Measurements from ENCODE around the gene NF1.

The NF1 gene

GRCh38 chr17:31388770-31389656 lies 294.2 kb downstream of the NF1 start:
- no peak for DNase-seq (ENCODE audit: low read depth)

DNA sequence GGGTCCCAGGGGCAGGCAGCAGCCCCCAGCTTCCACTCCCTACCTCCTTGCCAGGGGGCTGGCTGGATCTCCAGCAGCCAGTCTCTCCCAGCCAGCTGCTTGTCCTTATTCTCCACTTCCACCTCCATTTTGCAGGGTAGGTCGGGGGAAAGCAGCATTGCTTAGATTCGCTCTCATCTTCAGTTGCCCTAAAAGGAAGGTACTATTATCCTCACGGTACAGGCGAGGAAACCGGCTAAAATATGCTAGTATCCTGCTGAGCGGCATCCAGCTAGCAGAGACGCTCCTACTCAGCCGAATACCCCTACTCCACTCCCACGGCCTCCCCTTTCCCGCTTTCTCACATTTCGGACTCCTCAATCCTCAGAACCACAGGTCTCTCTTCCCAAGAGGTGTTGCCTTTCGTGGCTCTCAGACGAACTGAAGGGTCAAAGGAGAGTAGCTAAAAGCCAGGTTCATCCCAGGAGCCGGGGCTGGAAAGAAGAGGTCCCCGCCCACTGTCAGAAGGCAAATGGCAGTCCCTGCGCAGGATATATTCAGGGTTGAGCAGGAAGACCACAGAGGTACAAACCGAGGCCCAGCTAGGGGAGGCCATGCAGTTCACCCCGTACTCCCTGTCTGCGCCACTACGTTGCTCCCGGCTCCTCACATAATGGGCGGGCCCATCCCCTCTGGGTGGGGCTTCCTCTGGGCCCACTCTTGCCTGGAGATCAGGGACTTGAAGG lies 295.0 kb downstream of the NF1 start:
- DNase-seq (ENCODE audit: low read depth): no peak

- DNase-seq (ENCODE audit: low read depth): no peak
Observed at GRCh38 chr17:31390426-31390747, 295.6 kb downstream of the NF1 start.

GRCh38 chr17:31390748-31391495 lies 296.1 kb downstream of the NF1 start:
- DNase-seq (ENCODE audit: low read depth): no peak

GRCh38 chr17:31391496-31391949 lies 296.7 kb downstream of the NF1 start, which contains the start of gene RAB11FIP4:
TSS of gene RAB11FIP4 (plus strand) at chr17:31391675. CDS start at chr17:31391853, 178 bp downstream.
- DNase-seq (ENCODE audit: low read depth): no peak

DNA sequence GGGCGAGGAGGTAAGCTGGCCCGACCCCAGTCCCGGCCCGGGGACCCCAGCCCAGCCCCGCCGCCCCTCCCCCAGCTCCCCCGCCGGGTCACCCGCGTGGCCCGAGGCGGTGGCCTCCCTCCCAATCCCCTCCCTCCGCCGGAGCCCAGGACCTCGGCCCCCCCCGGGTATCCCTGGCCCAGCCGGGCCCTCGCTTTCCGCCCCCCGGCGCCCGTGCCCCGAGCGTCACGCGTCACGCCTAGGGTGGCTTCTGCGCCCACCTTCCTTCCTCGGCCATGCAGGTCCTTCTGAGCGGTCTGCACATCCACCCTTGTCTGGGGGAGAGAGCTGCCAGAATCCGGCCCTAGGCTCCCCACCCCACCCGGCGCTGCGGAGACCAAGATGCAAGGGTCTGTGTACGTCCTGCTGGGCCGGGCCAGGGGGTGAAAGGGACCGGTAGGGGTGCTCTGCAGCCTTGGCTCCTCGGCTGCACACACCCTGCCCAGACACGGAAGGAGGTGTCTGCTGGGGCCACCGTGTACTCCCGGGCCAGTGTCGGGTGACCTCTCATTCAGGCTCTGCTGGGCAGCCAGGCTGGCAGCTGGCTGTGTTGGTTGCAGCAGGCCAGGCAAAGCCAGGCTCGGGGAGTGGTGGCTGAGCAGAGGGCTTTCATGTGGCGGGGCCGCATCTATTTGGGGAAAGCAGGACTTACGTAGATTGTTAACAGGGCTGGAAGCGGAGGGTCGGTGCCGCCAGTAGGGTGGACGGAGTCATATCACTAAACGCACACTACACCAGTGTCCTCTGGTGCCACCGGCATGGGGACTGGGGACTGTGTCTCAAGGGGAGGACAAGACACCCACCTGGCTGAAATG lies 297.5 kb downstream of the NF1 start:
- DNase-seq (ENCODE audit: low read depth): no peak

- no peak for DNase-seq (ENCODE audit: low read depth)
Observed at GRCh38 chr17:31392856-31393748, 298.3 kb downstream of the NF1 start.

DNA sequence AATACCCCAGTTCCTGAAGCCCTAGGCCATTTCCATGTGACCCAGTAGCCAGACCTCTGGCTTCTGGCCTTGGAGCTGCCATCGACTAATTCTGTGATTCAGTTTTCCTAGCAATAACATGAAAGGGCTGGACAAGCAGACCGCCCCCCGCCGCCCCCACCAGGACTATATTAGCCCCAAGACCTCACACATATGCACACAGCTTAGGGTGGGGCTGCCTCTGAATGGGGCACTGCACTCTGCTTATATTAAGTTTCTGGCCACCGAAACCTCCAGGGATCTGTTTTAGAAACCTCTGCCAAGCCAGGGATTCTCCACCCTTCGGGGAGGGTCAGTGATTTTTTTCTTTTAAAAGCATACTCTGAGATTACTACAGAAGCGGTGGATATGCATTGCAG lies 299.0 kb downstream of the NF1 start:
- no peak for DNase-seq (ENCODE audit: low read depth)

DNA sequence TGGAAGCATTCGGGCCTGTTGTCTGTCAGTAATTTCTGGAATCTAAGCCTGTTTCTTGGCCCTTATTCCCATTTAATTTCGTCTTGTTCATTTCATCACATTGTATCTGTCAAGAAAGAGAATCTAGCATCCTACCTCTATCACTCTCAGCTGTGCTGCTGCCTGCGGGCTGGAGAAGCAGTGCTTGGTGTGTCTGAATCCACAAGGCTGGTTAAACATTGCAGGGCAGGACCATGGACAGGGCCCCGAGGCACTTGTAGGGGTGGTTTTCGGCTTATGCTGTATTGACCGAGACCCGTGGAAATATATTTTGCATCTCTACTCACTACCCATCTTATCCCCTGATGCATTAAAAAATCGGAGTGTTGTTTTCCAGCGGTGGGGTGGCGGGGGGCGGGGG lies 299.8 kb downstream of the NF1 start:
- DNase-seq (ENCODE audit: low read depth): no peak

DNA sequence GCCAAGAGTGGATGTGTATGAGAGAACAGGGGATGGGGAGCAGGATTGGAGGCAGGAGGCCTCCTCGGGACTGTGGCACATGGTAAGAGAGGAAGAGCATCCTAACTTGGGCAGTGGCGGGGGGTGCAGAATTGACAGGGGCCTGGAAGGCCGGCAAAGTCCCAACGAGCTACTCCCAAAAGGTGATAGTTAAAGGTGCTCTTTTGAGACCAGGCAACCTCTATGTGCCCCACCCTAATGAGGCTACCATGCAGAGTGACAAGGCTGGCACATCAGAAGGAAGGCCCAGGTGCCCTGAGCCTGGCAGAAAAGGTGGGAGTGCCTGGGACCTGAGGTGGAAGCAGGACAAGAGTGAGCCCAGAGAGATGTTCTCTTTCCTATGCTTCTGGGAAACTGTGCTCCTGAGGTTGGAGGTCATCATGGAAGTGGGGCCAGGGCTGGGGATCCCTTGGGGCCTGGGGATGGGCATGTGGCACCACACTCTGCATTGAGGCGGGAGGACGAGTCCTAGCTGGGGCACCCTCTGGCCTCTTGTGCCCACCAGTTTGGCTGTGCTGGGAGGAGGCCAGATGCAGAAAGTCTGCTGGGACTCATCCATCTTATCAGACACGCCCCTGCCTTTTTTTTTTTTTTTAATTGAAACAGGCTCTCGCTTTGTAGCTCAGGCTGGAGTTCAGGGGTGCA lies 302.6 kb downstream of the NF1 start:
- DNase-seq (ENCODE audit: low read depth): no peak

GRCh38 chr17:31398381-31399311 lies 303.9 kb downstream of the NF1 start:
- no peak for DNase-seq (ENCODE audit: low read depth)

GRCh38 chr17:31400481-31400950 lies 305.7 kb downstream of the NF1 start:
- DNase-seq (ENCODE audit: low read depth): no peak

- no peak for DNase-seq (ENCODE audit: low read depth)
Observed at GRCh38 chr17:31401456-31402254, 306.9 kb downstream of the NF1 start.

GRCh38 chr17:31404028-31404949 lies 309.5 kb downstream of the NF1 start:
- no peak for DNase-seq (ENCODE audit: low read depth)

- DNase-seq (ENCODE audit: low read depth): no peak
Observed at GRCh38 chr17:31405890-31406371, 311.2 kb downstream of the NF1 start.

DNA sequence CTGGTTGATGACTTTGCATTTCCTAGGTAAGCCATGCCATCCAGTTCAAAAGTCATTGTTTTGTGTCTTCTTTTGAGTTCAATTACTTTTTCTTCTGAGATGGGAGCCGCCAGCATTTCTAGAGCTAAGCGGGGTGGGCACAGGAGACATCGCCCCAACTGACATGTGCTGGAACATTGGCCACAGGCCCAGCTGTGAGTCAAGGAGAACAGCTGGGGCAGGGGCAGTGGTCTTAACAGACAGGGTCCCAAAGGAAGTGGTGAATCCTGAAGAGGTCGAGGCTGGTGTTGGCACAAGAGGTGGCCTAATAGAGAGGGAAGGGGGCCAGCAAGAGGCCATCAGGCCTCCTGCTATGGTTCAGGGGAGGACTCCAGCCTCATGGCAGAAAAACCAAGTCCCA lies 313.8 kb downstream of the NF1 start:
- DNase-seq (ENCODE audit: low read depth): no peak
